ENCODE data around the gene MYO1E.

The MYO1E gene

DNA sequence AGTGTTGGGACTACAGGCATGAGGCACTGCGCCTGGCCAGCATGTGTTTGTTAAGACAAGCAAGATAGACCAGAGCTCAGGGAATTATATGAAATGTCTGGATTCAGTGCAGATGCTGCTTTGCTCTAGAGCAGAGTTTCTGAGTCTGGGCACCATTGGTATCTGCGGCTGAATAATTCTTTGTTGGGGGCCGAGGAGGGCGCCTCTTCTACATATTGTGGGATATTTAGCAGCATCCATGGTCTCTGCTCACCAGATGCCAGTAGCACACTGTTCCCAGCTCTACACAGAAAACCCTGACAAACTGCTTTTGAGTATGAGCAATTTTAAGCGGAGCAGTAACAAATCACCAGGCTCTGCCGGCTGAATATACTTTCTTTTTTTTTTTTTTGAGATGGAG lies 169.7 kb downstream of the MYO1E start:
- no peak for DNase-seq (ENCODE audit: extremely low read depth in 1 of 2, low read depth in 1 of 2)

DNA sequence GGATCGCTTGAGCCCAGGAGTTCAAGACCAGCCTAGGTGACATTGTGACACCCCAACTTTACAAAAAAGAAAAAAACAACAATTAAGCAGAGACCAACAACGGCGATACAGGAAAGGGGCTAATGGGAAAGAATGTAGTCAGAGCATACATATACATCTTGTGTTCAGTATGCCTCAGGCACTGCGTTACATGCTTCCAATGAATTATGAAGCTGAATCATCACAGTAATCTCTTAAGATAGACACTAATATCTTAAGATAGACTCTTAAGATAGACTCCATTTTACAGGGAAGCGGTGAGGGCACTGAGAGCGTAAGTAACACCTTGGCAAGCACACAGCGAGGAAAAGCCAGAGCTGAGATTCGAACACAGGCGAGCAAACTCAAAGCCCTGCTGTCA lies 172.1 kb downstream of the MYO1E start:
- DNase-seq (ENCODE audit: extremely low read depth in 1 of 2, low read depth in 1 of 2) = no peak

DNA sequence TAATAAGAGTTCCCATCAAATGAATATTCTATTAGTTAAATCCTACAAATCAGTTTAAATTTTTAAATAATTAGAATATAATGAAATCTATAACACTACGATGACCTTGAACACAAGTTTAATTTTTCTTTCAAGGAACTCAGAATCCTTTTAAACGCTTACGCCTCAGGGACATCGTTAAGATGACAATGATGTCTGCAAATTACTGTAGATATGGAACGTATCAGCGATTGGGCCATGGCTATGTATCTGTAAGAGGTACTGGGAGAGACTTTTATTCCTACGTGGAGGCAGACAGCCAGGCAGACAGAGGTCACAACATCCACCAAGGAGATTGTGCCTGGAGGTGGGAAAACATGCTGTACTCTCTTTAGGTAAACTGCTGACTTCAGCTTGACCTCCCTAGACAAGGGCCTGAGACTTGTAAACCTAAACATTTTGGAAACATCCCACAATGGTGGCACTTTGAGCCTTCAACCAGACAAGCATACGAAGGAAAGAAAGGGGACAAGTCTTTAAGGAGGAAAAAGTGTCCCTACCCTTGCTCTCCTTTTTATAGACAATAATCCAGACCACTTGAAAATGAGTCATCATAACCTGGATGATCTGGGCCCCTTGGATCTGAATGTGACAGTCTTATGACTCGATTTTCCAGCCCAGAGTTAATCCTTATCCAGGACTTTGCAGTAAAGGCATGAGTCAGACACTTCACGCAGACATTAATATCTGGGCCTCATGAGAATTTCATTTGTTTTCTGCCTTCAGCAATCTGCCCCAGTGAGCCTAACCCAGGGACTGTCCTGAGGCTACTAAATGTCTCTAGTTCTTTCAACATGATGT lies 172.8 kb downstream of the MYO1E start:
- no peak for DNase-seq (ENCODE audit: extremely low read depth in 1 of 2, low read depth in 1 of 2)

DNA sequence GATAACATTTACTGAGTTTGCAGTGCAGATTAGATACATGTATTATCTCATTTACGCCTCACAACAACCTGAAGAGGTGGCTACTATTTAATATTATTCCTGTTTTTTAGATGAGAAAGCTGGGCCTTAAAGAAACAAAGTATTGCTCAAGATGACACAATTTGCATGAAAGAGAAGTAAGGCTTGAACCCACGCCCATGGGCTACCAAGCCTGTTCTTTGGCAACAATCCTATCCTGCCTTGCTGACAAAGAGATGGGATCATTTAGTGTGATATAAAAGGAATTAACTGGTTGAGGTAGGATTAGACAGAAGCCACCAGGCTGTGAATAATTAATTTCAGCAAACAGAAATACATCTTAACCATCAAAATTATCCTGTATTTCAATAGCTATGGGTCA lies 175.2 kb downstream of the MYO1E start:
- no peak for DNase-seq (ENCODE audit: extremely low read depth in 1 of 2, low read depth in 1 of 2)

DNA sequence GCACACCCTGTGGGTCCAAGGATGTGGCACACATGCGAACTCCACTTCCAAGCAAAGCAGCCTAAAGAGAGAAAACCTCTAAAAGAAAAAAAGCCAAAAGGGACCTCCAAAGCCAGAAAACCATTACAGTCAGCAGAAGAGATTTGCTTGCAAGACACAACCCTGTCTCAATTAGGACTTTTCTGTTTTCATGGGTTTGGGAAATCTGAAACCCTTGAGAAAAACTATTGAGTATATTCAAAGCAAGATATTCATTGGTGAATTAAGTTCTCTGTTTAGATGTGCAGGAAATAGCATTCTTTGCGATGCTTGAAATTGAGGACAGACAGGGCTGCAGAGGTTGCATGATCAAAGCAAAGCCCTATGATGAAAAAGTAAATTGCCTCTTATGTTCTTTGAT lies 176.3 kb downstream of the MYO1E start:
- DNase-seq (ENCODE audit: extremely low read depth in 1 of 2, low read depth in 1 of 2) = no peak

DNA sequence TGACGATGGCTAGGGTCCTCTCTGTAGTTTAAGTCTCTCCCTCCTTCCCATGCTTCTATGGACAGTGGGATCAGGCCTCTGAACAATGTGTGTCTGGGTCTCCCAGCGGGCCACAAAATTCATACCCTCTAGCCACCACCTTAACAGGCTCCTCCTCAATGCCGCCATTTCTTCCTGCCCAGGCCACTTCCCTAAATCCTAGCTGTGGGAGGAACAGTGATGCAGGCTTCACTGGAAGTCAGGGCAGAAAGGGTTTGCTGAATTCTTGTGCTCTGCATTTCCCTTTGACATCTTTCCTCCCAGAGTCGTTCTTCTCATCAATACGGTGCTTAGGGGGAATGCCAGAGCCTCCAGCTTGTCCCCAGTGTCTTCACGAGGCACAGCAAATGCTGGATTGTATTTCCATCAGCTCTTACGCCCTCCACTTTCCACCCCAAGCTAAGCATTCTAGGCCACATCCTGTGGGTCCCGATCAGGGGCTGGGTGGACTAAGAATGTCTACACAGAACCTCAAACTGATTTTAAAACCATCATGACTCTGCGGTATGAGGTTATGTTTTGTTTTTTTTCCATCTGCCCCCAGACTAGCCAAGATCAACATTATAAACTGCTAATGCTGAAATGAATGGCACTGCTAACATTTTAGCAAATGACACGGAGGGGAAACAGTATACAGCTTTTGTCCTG lies 177.9 kb downstream of the MYO1E start:
- DNase-seq (ENCODE audit: extremely low read depth in 1 of 2, low read depth in 1 of 2) = no peak

DNA sequence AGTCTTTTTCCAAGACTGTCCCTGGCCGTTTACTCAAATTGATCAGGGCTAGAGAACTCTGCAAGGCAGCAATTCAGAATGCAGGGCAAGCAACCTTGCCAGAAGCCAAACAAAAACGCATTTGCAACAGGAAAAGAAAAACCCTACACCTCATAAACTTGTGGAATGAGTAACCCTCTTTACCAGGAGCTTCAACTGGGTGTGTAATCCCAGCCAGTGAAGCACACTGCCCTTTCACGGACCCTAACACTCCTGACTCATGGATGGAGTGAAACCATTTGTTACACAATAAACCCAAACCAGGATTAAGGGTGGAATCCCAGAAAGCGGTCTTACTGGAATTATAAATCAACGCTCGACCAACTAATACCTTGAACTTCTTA lies 180.8 kb downstream of the MYO1E start:
- DNase-seq (ENCODE audit: extremely low read depth in 1 of 2, low read depth in 1 of 2) = no peak

DNA sequence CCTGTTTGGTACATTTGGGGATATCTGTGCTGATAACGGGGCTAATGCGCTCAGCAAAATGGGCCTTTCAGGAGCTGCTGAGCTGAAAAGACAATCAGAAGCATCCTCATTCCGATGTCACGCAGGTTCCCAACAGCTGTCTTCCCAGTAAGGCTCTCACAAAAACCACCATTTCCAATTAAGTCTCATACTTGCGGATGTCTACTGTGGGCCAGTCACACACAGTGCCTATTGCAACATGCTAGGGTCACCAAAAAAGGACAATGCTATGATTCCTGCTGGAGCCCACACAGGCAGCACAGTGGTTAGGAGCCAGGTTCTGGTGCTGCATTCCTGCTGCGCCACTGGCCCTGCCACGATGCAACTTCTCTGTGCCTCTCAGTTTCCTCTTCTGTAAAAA lies 182.4 kb downstream of the MYO1E start:
- DNase-seq (ENCODE audit: extremely low read depth in 1 of 2, low read depth in 1 of 2) = no peak

DNA sequence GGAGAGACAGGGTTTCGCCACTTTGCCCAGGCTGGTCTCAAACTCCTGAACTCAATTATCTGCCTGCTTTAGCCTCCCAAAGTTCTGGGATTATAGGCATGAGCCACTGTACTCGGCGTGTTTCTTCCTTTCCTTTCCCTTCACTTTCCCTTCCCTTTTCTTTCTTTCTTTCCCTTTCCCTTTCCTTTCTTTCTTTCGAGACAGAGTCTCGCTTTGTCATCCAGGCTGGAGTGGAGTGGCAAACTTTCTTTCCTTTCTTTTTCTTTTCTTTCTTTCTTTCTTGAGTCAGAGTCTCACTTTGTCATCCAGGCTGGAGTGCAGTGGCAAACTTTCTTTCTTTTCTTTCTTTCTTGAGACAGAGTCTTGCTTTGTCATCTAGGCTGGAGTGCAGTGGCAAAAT lies 183.4 kb downstream of the MYO1E start:
- DNase-seq (ENCODE audit: extremely low read depth in 1 of 2, low read depth in 1 of 2) = no peak

DNA sequence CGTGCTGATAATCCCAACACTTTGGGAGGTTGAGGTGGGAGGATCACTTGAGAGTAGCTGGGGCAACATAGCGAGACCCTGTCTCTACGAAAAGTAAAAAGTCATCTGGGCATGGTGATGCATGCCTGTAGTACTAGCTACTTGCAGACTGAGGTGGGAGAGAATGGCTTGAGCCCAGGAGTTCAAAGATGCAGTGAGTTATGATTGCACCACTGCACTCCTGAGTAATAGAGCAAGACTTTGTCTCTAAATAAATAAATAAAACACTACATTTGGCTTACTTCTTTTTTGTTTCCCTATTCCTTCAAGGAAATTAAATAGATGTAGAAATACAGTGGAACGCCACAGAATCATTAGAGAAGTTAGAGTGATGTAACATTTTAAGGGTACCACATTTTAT lies 186.2 kb downstream of the MYO1E start:
- DNase-seq (ENCODE audit: extremely low read depth in 1 of 2, low read depth in 1 of 2) = no peak

DNA sequence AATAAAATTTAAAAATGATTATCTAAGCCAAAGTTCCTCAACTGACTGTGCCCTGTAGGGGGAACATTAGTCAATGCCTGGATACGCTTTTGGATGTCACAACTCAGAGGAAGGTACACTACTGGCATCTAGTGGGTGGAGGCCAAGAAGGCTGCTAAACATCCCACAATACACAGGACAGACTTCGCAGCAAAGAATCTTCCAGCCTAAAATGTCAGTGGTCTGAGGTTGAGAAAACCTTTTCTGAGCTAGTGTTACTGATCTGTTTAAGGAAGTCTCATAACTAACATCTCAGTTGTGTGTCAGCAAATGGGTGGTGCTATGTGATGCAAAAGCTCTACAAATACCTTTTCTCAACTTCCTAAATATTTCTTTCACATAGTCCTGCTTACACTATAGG lies 186.9 kb downstream of the MYO1E start:
- DNase-seq (ENCODE audit: extremely low read depth in 1 of 2, low read depth in 1 of 2) = no peak

DNA sequence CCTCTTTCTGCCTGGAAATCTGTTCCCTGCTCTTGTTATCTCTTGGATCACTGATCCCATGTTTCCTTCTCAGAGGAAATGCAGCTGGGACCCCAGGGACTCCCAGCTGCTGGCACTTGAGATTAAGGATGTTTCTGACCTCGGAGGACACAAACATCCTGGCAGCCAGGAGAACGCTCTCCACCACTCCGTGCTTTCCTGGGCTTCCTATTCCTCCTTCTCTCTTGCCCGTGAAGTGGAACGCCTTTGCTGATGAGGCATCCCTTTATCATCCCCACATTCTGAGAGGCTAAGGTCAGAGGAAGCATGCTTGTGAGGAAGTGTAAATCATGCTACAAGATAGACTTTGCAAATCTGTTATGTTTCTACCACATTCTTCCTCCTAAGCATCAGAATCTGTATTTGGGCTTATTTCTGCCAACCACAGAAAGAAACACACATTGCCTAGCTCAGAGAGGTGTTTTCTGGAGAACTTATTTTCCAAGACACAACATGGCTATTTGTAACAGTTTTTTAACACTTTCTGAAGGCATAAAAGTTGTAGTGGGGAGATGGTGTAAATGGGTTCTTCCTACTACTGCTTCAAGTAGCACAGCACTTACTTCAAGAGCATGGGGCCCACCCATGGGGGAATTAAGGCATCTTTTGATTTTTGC lies 191.6 kb downstream of the MYO1E start:
- no peak for DNase-seq (ENCODE audit: extremely low read depth in 1 of 2, low read depth in 1 of 2)

DNA sequence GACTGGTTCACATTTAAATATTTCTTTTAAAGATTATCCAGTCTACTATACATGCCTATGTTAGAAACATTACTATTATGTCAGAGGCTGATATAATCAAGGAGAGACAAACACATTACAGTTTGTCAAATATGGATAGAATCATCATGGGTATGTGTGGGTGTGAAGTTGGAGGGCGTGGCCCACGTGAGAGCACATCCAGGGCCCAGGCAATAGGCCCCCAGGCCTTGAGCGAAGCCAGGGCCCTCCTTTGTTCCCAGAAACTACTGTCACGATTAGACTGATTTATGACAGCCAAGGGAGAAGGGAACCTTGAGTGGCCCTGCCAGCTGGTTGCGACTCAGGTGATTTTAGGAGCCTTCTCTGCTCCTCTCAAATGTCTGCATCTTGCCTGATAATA lies 193.0 kb downstream of the MYO1E start:
- no peak for DNase-seq (ENCODE audit: extremely low read depth in 1 of 2, low read depth in 1 of 2)

DNA sequence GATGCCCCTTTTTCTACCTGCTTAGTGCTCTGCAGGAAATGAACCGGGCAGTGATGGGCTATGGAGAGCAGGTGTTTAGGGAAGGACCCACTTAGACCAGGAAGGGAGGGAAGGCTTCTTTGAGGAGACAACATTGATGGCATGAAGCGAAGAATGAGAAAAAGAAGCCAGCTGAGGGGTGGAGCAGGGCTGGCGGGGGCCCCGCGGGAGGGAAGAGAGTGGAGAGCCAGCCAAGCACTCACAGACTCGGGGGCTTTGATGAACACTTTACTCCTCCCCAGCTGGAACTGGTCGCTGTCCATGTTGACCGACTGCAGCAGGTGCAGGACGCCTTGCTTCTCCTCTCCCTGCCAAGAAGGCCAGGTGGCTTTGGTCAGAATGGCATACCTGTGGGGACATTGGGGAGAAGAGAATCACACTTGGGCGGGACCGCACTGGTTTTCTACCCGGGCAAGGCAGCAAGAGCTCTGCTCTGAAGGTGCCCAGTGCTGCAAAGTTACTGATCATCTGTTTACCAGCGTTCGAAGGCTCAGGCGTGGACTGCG lies 194.4 kb downstream of the MYO1E start:
- no peak for DNase-seq (ENCODE audit: extremely low read depth in 1 of 2, low read depth in 1 of 2)

DNA sequence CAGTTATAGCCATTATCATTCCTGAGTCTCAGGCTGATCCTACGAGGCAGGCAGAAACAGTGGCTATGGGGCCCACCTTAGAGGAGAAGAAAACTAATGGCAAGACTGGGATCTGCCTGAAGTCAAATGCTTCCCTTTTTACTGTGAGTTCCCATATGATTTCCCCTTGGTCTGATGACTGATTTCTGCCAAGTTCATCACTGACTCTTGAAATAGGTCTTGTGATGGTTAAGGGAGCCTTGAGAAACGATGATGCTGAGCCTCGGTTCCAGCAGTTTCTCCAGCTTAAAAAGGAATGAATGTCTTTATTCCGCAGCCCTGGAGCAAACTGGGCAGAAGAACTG lies 195.4 kb downstream of the MYO1E start:
- no peak for DNase-seq (ENCODE audit: extremely low read depth in 1 of 2, low read depth in 1 of 2)

DNA sequence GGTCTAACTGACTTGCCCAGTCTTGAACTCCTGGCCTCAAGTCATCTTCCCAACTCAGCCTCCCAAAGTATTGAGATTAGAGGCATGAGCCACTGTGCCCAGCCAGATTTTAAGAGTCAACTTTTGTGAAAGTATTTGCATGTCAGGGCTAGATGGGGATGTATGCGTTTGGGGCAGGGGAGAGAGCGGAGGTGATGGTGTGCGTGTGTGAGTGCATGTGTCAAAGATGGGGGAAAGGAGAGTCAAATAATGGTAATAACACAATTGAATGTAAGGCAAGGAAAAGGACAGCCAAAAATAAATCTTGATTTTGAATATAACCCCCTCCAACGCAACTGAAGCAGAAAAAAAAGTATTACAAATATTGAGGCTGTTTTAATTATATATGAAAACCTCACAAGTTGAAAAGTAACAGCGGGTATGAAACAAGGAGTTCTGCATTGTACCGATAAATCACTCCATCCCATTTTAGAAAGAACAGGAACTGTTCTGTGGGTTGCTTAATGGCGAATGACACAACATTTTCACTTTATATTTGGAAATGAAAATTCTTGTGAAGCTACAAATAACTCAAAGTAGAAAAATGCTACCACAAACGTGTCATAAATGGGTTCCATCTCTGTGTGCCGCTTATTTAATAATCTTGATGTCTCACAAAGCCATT lies 195.9 kb downstream of the MYO1E start:
- no peak for DNase-seq (ENCODE audit: extremely low read depth in 1 of 2, low read depth in 1 of 2)

DNA sequence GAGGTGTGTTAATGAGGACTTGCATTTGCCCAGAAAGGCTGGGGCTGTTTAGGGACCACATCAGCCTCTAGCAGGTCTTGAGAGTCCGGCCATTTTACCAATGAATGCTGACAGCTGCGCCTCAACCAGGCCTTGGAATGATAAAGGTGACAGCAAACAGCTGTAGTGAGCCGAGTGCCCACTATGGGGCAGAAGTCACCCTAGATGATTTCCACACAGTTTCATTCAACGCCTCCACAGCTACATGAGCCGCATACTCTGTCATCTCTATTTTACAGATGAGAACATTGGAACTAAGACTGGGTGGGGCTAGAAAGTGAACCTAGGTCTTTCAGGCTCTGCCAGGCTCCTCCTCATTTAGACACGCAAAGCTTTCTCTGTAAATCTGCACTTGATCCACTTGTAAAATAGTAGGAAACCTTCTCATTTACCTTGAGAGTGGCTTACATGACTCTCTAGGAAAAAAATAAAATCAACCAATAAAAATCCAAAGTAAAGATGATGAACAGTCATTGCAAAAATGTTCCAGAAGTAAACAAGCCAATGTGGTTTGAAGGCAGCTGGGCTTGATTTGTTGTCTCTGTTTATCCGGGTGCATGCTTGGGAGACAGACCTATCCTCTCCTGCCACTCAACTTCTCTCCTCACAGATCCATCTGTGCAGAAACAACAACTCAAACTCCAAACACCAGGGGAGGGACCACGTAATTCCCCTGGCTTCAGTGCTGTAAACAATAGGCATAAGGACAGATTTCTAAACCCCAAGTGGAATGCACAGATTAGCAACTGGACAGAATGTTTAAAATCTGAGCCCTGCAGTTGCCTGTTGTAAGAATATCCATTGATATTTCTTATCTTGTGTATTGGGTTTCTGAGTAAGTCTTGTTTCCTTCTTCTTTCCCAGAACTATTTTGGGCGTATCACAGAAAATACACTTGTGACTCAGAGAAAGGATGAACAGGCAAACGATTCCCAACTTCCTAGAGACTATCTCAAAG lies 197.5 kb downstream of the MYO1E start:
- DNase-seq (ENCODE audit: extremely low read depth in 1 of 2, low read depth in 1 of 2) = no peak

DNA sequence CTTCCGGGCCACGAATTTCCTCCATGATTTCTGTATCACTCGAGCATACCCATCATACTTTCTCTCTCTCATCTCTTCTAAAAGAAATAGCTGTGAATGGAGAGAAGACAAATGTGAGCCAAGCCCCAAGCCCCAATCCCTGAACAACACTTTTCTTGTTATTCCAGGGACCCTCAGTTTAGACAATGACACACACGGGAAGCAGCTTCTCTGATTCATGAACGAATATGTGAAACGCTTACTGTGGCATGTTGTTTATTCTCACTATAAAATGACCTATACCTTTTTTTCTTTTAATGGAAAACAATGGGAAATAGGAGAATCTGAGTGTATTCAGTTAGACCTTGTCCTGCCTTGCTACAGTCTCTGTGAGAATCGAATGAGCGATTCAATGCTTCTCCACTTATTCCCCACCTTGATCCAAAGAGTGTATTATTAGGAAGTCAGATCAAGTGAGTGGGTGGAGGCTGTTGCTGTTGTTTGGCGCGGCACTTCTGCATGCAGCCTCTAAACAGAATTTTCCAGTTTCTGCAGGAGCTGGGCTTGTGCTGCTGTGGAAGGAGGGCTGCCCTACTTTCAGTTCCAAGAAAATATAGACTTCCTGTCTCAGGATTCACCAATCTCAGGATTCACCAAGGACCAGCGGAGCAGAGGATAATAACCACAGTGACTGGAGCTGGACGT lies 198.4 kb downstream of the MYO1E start:
- DNase-seq (ENCODE audit: extremely low read depth in 1 of 2, low read depth in 1 of 2) = no peak

DNA sequence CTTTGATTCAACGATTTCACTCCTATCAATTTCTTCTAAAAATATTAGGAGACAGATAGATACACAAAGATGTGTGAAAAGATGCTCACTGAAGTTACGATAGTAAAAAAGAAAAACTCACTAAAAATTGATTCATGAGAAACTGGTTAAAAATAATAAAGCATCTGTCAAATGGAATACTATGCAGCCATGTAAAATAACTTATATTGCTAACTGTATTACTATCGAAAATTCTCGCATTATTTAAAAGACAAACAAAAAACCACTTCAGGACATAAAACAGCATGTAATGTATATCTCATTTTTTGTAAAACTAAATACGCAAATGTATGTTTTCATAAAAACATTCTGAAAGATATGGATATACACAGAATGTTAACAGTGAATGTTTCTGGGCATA lies 199.5 kb downstream of the MYO1E start:
- DNase-seq (ENCODE audit: extremely low read depth in 1 of 2, low read depth in 1 of 2) = no peak

Data from activated CD8-positive, alpha-beta memory T cell treated with anti-CD3 and anti-CD28 coated beads for 1 hour (primary cell).